ENCODE measurements around the gene BCL2L14. TPM values are rescaled to one million over a fixed set of nuclear protein-coding genes. Genes with fewer than 3 reads are reported as not detected.

BCL2L14 gene
- total and polyA plus RNA-seq, 2 experiments from 2014 or later: not detected

DNA sequence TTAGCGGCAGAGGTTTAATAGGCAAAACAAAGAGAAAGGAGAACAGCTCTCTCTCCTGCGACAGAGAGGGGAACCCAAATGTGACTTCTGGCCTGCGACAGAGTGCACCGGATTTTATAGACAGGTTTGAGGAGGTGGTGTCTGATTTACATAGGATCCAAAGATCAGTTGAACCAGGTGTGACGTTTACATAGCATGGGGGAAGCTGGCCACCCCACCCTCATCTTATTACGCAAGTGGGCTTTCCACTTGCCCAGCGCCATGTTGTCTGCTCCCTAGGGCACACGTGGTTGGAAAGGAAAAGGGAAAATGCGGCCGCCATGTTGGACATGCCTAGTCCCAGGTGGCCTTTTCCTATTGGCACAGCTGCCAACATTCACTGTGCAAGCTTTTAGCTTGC lies 17.4 kb downstream of the BCL2L14 start:
- DNase-seq (ENCODE audit: low read depth in 1 of 2, low spot score in 1 of 2): no peak
- Histone ChIP-seq H3K9me3 (ENCODE audit: low read depth) (no peaks in the 10 kb centered on the region), H3K27me3 (peaks cover 8% of the 10 kb centered on the region), H3K4me1 (ENCODE audit: low read depth) (no peaks in the 10 kb centered on the region), H3K36me3 (no peaks in the 10 kb centered on the region), H3K27ac (no peak overlapping the region), H3K4me3 (no peak overlapping the region)
- TF ChIP-seq, protein P1, sequence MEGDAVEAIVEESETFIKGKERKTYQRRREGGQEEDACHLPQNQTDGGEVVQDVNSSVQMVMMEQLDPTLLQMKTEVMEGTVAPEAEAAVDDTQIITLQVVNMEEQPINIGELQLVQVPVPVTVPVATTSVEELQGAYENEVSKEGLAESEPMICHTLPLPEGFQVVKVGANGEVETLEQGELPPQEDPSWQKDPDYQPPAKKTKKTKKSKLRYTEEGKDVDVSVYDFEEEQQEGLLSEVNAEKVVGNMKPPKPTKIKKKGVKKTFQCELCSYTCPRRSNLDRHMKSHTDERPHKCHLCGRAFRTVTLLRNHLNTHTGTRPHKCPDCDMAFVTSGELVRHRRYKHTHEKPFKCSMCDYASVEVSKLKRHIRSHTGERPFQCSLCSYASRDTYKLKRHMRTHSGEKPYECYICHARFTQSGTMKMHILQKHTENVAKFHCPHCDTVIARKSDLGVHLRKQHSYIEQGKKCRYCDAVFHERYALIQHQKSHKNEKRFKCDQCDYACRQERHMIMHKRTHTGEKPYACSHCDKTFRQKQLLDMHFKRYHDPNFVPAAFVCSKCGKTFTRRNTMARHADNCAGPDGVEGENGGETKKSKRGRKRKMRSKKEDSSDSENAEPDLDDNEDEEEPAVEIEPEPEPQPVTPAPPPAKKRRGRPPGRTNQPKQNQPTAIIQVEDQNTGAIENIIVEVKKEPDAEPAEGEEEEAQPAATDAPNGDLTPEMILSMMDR (IDR thresholded peaks at IDR 0.05; ENCODE audit: low read depth, low read length): no peak

DNA sequence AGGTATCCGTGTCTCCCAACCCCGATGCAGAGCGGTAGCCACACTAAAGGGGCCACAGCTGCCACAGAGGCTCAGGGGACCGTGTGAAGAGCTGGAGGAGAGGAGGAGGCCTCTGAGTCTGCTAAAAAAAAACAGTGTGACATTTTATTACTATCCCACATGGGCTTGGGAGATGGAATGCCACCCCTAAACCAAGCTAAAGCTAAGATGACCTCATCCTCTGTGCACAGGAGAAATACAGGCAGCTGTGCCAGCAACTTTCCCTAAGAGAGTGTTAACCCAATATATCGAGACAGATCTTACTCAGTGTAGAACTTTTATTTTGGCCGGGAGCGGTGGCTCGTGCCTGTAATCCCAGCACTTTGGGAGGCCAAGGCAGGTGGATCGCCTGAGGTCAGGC lies 18.0 kb downstream of the BCL2L14 start:
- no peak for DNase-seq (ENCODE audit: low read depth in 1 of 2, low spot score in 1 of 2)
- Histone ChIP-seq H3K36me3 (no peaks in the 10 kb centered on the region), H3K27ac (no peak overlapping the region), H3K4me3 (no peak overlapping the region), H3K4me1 (ENCODE audit: low read depth) (no peaks in the 10 kb centered on the region), H3K9me3 (ENCODE audit: low read depth) (no peaks in the 10 kb centered on the region), H3K27me3 (peaks cover 8% of the 10 kb centered on the region)
- TF ChIP-seq, protein P1 (IDR thresholded peaks at IDR 0.05; ENCODE audit: low read depth, low read length): no peak

DNA sequence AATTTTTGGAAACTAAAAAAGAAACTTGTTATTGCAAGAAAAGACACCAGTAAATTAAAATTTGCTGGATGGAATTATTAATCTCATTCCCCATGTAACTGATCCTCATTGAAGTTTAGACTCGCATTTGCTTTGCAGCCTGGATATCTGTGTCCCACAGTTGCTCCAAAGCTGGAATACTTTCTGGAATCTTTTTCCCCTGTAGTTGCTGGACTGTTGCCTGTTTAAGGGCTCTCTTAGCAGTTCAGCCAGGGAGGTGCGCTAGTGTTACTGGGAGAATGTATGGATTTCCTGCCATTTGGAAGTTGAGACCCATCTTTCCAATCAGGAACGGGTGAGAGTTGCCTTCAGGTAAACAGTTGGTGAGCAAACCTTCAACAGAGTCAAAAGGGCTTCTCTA lies 20.3 kb downstream of the BCL2L14 start:
- H3K36me3 ChIP-seq: no peaks in the 10 kb centered on the region
- TF ChIP-seq, protein P1 (IDR thresholded peaks at IDR 0.05; ENCODE audit: low read depth, low read length): no peak
- no peaks in the 10 kb centered on the region for H3K4me1 ChIP-seq (ENCODE audit: low read depth)
- H3K27ac ChIP-seq: no peak overlapping the region
- H3K27me3 ChIP-seq: peaks cover 8% of the 10 kb centered on the region
- no peak overlapping the region for H3K4me3 ChIP-seq
- no peaks in the 10 kb centered on the region for H3K9me3 ChIP-seq (ENCODE audit: low read depth)
- DNase-seq (ENCODE audit: low read depth in 1 of 2, low spot score in 1 of 2): no peak

DNA sequence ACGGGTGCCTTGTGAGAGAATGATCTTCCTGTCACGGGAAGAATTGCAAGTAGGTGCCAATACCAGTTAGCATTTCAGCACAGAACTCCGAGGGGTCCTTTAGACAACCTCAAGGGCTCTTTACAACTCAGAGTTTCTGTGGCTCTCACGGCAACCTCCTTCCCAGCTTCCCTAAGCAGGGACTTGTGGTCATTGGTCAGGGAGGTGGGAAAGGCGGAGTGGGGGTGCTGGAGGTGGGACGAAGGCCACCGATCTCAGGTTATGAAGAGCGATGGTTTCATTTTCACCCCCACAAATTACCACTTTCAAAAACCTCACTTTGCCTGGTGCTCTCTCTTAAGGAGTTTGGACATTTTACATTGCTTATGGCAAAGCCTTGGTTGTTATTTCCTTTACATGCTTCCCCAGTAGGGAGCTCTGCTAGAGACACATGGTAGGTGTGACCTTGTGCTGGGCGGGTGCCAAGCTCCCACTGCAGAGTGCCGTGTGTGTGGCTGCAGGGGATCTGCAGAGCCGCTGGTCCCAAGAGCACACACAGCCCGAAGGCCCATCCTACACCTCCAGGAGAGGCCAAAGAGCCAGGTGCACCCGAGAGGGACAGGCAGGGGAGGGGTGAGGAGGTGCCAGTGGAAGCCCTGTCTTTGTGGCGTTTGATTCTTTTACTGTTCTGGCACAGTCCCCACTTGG lies 21.4 kb downstream of the BCL2L14 start:
- H3K27me3 ChIP-seq: peaks cover 8% of the 10 kb centered on the region
- no peak overlapping the region for H3K4me3 ChIP-seq
- no peaks in the 10 kb centered on the region for H3K9me3 ChIP-seq (ENCODE audit: low read depth)
- TF ChIP-seq, protein P1 (IDR thresholded peaks at IDR 0.05; ENCODE audit: low read depth, low read length): no peak
- no peak overlapping the region for H3K27ac ChIP-seq
- no peak for DNase-seq (ENCODE audit: low read depth in 1 of 2, low spot score in 1 of 2)
- no peaks in the 10 kb centered on the region for H3K36me3 ChIP-seq
- H3K4me1 ChIP-seq (ENCODE audit: low read depth): no peaks in the 10 kb centered on the region

DNA sequence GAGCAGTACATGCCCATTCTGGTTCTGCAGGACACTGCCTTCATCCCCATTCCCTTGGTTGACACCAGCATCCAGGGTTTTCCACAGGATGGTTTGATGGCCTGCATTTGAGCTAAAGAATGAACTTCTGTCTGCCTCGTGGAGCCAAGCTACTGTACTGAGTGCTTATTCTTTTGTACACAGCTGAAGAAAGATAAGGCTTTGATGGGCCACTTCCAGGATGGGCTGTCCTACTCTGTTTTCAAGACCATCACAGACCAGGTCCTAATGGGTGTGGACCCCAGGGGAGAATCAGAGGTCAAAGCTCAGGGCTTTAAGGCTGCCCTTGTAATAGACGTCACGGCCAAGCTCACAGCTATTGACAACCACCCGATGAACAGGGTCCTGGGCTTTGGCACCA lies 23.7 kb downstream of the BCL2L14 start:
- Histone ChIP-seq H3K9me3 (ENCODE audit: low read depth) (no peaks in the 10 kb centered on the region), H3K4me1 (ENCODE audit: low read depth) (no peaks in the 10 kb centered on the region), H3K27ac (no peak overlapping the region), H3K4me3 (no peak overlapping the region), H3K27me3 (peaks cover 8% of the 10 kb centered on the region), H3K36me3 (no peaks in the 10 kb centered on the region)
- DNase-seq (ENCODE audit: low read depth in 1 of 2, low spot score in 1 of 2): no peak
- TF ChIP-seq, protein P1 (IDR thresholded peaks at IDR 0.05; ENCODE audit: low read depth, low read length): no peak
